Stimulated activated CD4-positive, alpha-beta T cell treated with anti-CD3 and anti-CD28 coated beads, Interleukin-12 subunit alpha, Interleukin-12 subunit beta, amount 100 ng/mL, for 48 hours (primary cell): ENCODE data around the gene LRFN5.
"Not testable (repeated sequence)": the region's sequence is repeated elsewhere in the genome, so short reads cannot be mapped to it uniquely, and the experiment has no call there.

Experiments
- DNase-seq, 3 donors: peaks; one replicate each; pipeline ENCODE4 v3.0.0-alpha.2; 2020; ENCODE audit warnings: low read depth in 2 of 3, low spot score in 1 of 3

The LRFN5 gene

GRCh38 chr14:41606532-41607303 lies at the start of gene LRFN5:
TSS of gene LRFN5 (plus strand) at chr14:41606876.
- DNase-seq: no peak

GRCh38 chr14:41558490-41558889 lies 48.2 kb upstream of the LRFN5 start:
- no peak for DNase-seq

DNA sequence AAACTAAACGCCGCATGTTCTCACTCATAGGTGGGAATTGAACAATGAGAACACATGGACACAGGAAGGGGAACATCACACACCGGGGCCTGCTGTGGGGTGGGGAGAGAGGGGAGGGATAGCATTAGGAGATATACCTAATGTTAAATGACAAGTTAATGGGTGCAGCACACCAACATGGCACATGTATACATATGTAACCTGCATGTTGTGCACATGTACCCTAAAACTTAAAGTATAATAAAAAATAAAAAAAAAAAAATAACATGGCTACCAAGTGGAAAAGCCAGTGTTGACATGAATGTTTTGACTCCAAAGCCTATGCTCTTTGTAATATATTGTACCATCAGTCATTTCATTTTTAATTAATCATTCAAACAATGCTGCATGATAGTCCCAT lies 39.8 kb upstream of the LRFN5 start:
- not testable (repeated sequence) for DNase-seq

- no peak for DNase-seq
Observed at GRCh38 chr14:41568979-41569378, 37.7 kb upstream of the LRFN5 start.

DNA sequence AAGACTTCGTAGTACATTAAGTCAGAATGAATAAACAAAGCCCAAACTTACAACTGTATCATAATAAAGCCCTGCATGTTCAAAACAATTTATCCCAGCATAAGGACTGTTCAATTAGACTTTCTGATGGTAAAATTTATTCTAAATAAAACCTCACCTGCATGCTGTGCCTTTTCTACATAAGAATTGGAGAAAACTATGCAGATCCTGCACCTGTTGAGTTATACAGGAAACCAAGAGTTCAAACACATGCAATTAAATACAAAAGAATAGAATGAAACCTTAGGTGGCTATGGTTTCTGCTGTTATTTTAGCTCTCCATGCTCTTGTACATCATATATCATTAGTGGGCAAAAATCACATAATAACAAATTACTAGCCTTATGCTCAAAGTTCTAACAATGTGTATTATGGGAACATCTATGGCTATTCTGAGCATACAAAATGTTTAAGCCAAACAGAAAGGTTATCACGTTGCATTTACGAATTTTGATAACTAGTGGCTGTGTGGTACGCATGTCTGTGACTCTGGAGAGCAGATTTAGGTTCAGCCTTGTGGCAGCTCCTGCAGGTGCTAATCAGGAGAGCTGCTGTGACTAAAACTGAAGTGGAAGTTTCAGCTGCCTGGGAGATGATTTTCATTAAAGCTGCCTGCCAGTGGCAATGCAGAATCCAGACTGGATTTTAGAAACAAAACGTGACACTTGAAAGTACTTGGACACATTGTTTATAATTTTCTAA lies 36.1 kb upstream of the LRFN5 start:
- DNase-seq: no peak

DNA sequence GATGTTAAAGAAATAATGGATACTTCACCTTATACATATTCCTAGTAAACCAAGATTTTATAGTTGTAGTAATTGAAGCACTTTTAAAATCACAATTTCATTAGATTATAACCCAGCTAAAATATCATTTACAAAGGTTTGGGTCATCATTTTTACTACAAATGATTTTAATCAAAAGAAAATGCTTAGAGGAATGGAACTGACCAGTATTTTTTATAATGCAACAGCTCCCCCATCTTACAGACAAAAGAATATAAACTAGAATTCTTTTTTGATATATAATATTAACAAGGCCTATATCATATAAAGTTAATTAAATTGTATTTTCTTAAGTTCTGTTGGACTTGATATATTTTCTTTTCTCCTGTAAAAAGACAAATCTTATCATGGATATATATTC lies 20.4 kb upstream of the LRFN5 start:
- no peak for DNase-seq

DNA sequence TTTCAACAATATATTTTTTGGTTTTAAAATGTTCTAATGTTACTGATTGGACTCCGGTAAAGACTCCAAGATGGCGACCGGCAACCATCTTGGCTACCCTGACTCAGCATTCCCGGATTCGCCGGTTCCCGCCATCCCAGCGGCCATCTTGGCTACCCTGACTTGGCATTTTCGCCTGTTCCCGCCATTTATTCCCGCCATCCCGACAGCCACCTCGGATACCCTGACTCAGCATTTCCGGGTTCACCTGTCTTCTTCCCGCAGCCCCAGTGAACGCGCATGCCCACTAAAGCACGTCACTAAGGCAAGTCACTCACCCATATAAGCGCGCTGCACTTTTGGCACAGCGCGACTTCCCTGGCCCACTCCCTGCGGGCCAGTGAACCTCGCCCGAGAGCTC lies 9.0 kb upstream of the LRFN5 start:
- DNase-seq: no peak

DNA sequence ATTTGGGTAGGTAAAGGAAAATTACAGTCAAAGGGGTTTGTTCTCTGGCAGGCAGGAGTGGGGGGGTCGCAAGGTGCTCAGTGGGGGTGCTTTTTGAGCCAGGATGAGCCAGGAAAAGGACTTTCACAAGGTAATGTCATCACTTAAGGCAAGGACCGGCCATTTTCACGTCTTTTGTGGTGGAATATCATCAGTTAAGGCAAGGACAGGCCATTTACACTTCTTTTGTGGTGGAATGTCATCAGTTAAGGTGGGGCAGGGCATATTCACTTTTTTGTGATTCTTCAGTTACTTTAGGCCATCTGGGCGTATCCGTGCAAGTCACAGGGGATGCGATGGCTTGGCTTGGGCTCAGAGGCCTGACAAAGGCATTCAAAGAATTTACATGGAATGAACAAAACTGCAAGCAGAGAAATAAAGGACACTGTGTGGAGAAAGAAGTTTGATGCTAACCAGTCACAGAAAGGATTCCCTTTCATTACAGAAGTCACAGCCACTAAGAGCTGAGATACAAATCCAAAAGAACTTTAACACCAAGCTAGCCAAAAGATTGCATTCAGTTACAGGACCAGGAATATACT lies 6.8 kb upstream of the LRFN5 start:
- not testable (repeated sequence) for DNase-seq

DNA sequence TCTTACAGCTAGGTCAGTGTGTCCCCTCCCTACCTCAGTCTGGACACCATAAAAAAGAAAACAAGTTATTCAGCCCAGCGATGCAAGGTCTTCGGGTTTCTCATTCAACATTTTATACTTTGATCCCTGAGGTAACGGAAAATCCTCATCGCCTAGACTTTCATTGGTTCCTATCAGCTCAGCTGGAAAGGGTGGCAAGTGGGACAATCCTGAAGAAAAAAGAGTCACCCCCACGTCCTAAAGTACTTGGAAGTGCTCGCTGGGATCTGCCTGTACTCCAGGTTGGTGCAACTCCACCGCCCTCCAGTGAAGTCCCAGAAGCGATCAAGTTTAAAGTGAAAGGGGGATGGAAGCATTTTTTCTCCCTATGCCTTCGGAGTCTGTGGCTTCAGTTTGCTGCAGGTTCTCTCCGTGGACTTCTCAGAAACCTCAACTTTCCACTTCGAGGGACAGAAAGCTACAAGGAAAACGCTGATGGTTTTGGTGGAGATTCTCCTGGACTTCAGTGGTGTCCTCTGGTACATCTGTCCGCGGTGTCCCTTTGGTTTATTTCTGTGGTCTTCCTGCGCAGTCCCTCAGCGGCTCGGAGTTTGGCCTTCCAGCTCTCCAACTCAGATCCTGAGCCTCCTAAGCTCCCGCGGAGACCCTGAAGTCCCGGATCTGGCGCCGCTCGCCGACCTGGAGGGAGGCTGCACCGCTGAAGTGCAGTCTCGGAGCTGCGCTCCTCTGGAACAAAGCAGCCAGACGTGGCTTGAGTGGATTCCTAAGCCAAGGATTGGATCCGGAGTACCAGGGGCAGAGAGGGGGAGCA lies 1.8 kb upstream of the LRFN5 start:
- DNase-seq: no peak

DNA sequence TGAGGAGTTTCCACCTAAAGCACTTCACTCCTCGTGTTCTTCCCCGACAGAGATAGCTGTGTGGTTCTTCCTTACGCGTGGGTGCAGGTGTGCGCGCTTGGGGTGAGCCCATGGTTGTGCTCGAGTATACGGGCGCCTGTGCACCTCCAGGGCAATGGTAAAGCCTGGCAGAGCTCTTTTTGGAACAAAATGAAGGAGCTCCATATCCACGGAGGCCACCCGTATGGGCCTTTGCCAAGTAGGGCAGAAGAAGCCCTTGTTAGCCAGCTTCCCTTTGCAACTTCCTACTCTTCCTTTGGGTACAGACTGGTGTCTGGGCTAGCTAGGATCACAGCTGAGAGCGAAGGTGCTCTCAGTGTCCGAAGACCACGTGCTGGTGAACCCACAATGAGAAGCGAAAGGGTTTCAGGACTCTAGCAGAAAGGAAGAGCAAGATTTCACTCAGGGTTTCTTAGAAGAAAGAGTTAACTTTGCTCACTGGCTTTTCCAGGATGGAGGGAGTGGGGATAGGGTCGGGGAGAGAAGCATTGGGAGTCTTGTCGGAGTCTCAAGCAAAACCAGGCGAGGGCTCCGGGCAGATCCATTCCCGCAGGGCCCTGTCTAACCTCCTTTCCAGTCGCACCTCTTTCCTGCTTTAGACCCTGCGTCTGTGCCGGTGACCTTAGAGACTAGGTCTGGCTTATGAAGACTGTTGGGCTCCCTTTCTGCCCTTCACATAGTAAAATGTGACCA lies 960 bp upstream of the LRFN5 start:
- no peak for DNase-seq

- DNase-seq: no peak
Observed at GRCh38 chr14:41606282-41606531, 469 bp upstream of the LRFN5 start.

DNA sequence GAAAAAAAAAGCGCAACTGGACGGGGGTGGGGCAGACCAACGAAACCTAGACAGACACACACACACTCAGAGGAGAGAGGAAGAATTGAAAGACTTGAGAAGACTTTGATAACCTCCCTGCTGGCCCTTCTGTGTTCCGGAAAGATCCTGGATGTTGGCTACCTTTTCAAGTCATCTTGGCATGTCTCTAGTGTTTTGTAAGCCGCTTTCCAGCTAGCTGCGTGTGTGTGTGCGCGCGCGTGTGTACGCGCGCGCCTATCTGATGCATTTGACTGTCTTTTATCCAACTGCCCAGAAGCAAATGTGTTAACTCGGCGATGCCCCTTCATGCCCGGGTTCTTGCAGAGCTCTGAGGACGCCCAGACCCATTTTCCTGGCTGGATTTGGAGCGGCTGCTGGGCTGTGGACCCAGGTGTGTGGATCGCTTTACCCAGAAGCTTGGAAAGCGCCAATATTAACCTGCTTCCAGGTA lies 664 bp downstream of the LRFN5 start:
- DNase-seq: no peak

DNA sequence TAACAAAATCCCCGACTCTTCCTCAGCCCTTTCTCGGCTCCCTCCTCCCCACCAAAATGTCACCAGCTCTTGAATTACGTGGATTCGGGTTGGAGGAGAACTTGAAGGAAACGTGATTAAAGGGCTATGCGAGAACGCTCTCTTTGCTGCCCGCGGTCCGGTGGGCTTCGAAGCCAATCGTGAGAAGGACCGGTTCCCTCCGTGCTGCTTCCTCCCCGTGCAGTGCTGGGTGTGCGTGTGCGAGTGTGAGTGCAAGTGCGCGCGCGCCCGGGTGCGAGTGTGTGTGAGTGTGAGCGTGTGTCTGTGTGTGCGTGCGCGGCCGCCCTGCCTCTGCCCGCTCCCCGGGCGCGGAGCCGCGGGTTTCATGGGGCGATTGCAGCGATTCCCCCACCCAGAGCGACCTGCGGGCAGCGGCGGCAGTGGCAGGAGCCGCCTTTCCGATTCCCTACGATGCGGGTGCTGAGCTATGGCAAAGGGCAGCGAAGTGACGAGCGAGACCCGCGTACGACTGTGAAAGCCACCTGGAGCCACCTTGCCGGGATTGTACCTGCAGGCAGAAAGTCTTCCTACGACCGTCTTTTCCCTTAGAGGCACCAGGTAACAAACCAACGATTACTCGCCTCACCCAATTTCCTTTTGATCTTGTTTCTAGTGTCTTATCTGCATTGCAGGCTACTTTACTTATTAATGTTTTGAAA lies 1.4 kb downstream of the LRFN5 start:
- DNase-seq: no peak

DNA sequence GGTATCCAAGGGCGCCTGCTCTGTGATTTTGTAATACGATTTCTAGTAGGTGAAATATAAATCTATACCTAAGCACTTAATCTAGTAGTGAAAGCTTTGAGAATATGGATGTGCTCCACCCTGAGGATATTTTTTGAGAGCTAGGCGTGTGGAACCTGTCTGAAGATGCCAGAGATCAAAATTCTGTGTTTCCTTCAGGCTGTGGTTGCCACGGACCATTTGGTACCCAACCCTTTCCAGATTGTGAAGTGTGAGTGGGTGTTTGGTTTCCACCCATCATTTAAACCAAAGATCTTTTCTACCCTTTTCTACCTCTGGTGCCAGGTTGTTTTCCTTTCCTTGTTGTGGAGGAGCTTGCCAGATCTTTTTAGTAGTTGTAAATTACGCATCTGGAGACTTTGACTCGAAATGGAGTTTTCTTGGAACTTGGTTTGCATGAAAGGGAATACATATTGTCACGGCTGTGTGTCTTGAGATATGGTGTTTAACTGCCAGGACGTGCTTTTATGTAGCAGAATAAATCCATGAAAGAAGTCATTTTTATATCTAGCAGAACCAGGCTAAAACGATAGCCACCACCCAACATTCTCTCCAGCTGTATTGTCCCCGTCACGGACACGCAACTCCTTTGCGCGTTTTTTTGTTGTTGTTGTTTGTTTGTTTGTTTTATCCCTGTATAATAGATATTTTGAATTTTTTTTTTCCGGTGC lies 2.2 kb downstream of the LRFN5 start:
- no peak for DNase-seq

- DNase-seq: no peak
Observed at GRCh38 chr14:41609704-41610183, 3.1 kb downstream of the LRFN5 start.

GRCh38 chr14:41615011-41615595 lies 8.4 kb downstream of the LRFN5 start:
- no peak for DNase-seq

- no peak for DNase-seq
Observed at GRCh38 chr14:41623736-41624135, 17.1 kb downstream of the LRFN5 start.

DNA sequence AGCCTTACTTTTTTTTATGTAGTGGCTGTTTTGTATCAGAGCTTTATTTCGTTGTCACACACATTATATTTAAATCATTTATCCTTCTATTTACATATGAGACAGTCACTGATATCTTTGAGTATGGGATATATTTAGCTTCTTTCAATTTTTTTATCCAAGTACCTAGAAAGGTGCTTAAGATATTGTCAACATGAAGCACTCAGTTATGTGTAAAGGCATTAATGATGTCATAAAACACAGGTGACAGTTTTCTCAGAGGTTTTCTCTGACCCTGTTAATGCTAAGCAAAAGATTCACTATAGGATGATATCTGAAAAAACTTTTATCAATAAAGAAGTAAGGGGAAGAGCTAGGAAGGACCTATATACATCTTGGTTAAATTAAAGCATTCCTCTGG lies 23.2 kb downstream of the LRFN5 start:
- DNase-seq: no peak

DNA sequence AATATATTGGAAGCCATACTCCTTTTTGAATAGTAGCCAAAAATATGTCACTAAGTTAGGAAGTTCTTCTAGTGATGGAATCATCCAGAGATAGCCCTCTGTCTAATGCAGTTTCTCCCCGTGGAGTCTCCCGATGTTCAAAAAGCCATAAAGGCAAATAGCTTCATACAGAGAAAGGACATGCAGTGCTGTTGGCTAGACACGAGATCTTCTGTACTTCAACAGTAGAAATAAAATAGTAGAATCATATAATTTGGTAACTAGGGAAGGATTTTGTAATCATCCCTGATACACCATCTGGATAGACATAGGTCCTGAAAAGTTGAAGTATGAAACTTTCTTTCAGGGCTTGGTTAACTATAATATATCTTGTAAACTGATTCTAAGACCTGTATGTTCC lies 27.6 kb downstream of the LRFN5 start:
- no peak for DNase-seq
